Measurements from ENCODE around the gene TP53RK.

GRCh38 chr20:46683939-46684750, 5.1 kb downstream of the TP53RK start:
- TF ChIP-seq CTCF (IDR thresholded peaks at IDR 0.05) (no peak), POLR2A (IDR thresholded peaks at IDR 0.05) (no peak)

Data from Peyer's patch (tissue), 4 donors.